Naive thymus-derived CD4-positive, alpha-beta T cell (primary cell): ENCODE measurements around the gene FOSL2. TPM values are rescaled to one million over a fixed set of nuclear protein-coding genes. Genes with fewer than 3 reads are reported as not detected.

ENCODE experiments used
- ATAC-seq: fragments of 150-1000 bp; cut with Tn5 transposase; 2 replicates; pipeline ENCODE4 v1.10.0; 2021; ENCODE audit warnings: mild to moderate bottlenecking, moderate library complexity
- CTCF ChIA-PET: fragments of 350-600 bp; sonication (Branson Sonifier 250); formaldehyde crosslinking; loops from one replicate; lab custom pipeline; 2021; ENCODE audit warnings: antibody characterized with exemption; lab: Charles Lee
- POLR2A ChIA-PET: fragments of 350-600 bp; sonication (Branson Sonifier 250); formaldehyde crosslinking; loops from one replicate; lab custom pipeline; 2021; ENCODE audit warnings: antibody characterized with exemption, inconsistent platforms; lab: Charles Lee
- DNase-seq, 9 donors: peaks; one replicate each; pipeline versions ENCODE4 v3.0.0 to v3.0.0-alpha.2; 2020 to 2022; ENCODE audit warnings: mixed read lengths in 1 of 9
- H3K27ac ChIP-seq: one replicate; pipeline ENCODE4 v1.7.0; 2013; ENCODE audit warnings: mild to moderate bottlenecking, low read depth, low read length, moderate library complexity
- H3K27me3 ChIP-seq, 2 donors: one replicate each; pipeline ENCODE4 v1.7.0; 2013; ENCODE audit warnings: low read length in 2 of 2, mild to moderate bottlenecking in 2 of 2, moderate library complexity in 2 of 2; ENCODE audit not compliant: control insufficient read depth in 2 of 2, insufficient read depth in 2 of 2
- H3K36me3 ChIP-seq, 3 experiments: 1 replicate in 2 of 3; 2 replicates in 1 of 3; pipeline ENCODE4 v1.7.0; 2013; ENCODE audit warnings: low read length in 3 of 3, mild to moderate bottlenecking in 3 of 3, moderate library complexity in 1 of 3; ENCODE audit not compliant: insufficient read depth in 3 of 3, control insufficient read depth in 2 of 3
- H3K4me1 ChIP-seq, 2 donors: one replicate each; pipeline ENCODE4 v1.7.0; 2013; ENCODE audit warnings: low read length in 2 of 2, mild to moderate bottlenecking in 2 of 2, moderate library complexity in 1 of 2; ENCODE audit not compliant: control insufficient read depth in 2 of 2, insufficient read depth in 2 of 2
- H3K4me3 ChIP-seq: 2 replicates; pipeline ENCODE4 v1.7.0; 2013; ENCODE audit warnings: mild to moderate bottlenecking, low read length
- H3K9me3 ChIP-seq, 3 experiments: 1 replicate in 2 of 3; 2 replicates in 1 of 3; pipeline ENCODE4 v1.7.0; 2013; ENCODE audit warnings: low read length in 3 of 3; ENCODE audit not compliant: control insufficient read depth in 2 of 3
- H3K27ac Mint-ChIP-seq, 9 donors: one replicate each; pipeline ENCODE4 v1.8.0; 2020 to 2022; ENCODE audit warnings: mixed read lengths in 9 of 9, mild to moderate bottlenecking in 8 of 9, moderate library complexity in 5 of 9, inconsistent platforms in 2 of 9
- H3K27me3 Mint-ChIP-seq, 5 donors: one replicate each; pipeline ENCODE4 v1.8.0; 2021 to 2022; ENCODE audit warnings: mixed read lengths in 5 of 5, mild to moderate bottlenecking in 1 of 5
- H3K36me3 Mint-ChIP-seq, 5 donors: one replicate each; pipeline ENCODE4 v1.8.0; 2020 to 2022; ENCODE audit warnings: mixed read lengths in 5 of 5, mild to moderate bottlenecking in 3 of 5, inconsistent platforms in 1 of 5
- H3K4me1 Mint-ChIP-seq, 7 donors: one replicate each; pipeline ENCODE4 v1.8.0; 2020 to 2022; ENCODE audit warnings: mixed read lengths in 7 of 7, mild to moderate bottlenecking in 3 of 7, inconsistent platforms in 1 of 7
- H3K4me3 Mint-ChIP-seq, 10 donors: one replicate each; pipeline ENCODE4 v1.8.0; 2020 to 2022; ENCODE audit warnings: mild to moderate bottlenecking in 10 of 10, mixed read lengths in 10 of 10, moderate library complexity in 6 of 10, inconsistent platforms in 2 of 10
- H3K9me3 Mint-ChIP-seq, 11 donors: one replicate each; pipeline ENCODE4 v1.8.0; 2020 to 2022; ENCODE audit warnings: mixed read lengths in 11 of 11, mild to moderate bottlenecking in 4 of 11, inconsistent platforms in 1 of 11, moderate library complexity in 1 of 11
- intact Hi-C, 2 donors: fragments of 100-400 bp; cut with micrococcal nuclease; formaldehyde crosslinking; loops; one replicate each; pipeline ENCODE4 v1.15.1; 2023
- polyA plus RNA-seq, 2 donors: library from polyadenylated mRNA; unstranded; fragments of 300-500 nt; fragmentation: Illumina TruSeq; gene quantifications; one replicate each; pipeline ENCODE4 v1.2.3, GENCODE V29; 2021
- total RNA-seq, 6 experiments: library from RNA in 5 of 6; stranded (reverse) in 5 of 6; gene quantifications; 1 replicate in 5 of 6; 2 replicates in 1 of 6; pipeline ENCODE4 v1.2.3 and lab custom pipeline; 2021 to 2026

The FOSL2 gene
- total and polyA plus RNA-seq, 7 experiments from 2014 or later, result 0.25 to 251 (median 1.3) TPM

DNA sequence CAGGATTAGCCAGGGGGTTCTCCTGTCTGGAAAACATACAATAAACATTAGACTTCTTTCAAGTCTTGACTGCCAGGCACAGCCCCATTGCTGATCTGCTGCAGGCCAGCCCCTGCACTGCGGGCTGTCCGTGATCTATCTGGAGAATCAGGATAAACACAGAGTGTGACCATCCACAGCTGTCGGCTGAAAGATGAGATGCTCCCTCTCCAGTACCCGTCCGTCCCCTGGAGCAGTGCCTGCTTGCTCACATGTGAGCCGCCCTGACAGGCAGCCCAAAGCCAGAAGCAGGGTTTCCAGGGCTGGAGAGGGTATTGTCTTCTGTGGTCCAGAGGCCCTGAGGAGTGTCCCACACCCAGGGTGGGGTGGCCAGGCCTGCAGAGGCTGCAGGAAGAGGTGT is 46.1 kb upstream of the FOSL2 start:
- no peaks in the 10 kb centered on the region for H3K36me3 ChIP-seq
- ATAC-seq (no peak), DNase-seq (no peak)
- Mint-ChIP-seq H3K9me3 (peaks cover 0 to 1% (median 0%) of the 10 kb centered on the region in 11 donors), H3K27me3 (no peaks in the 10 kb centered on the region), H3K4me1 (peaks cover 12 to 29% (median 22%) of the 10 kb centered on the region in 7 donors), H3K4me3 (peak overlapping the region in 1 of 10 donors; percentile 60), H3K27ac (peak overlapping the region in 1 of 9 donors; percentile 6), H3K36me3 (peaks cover 0 to 2% (median 0%) of the 10 kb centered on the region in 5 donors)
- no peak overlapping the region for H3K4me3 ChIP-seq
- POLR2A ChIA-PET, result no interaction called here
- no peak overlapping the region for H3K27ac ChIP-seq
- H3K27me3 ChIP-seq, result no peaks in the 10 kb centered on the region
- no peaks in the 10 kb centered on the region for H3K9me3 ChIP-seq
- CTCF ChIA-PET, result no interaction called here
- intact Hi-C loops, result no loop called here
- peaks cover 20 to 27% of the 10 kb centered on the region in 2 donors for H3K4me1 ChIP-seq

- Mint-ChIP-seq H3K27me3 (no peaks in the 10 kb centered on the region), H3K9me3 (peaks cover 0 to 1% (median 0%) of the 10 kb centered on the region in 11 donors), H3K4me1 (peaks cover 12 to 29% (median 22%) of the 10 kb centered on the region in 7 donors), H3K27ac (peak overlapping the region in 5 of 9 donors; percentile 18 to 80 (median 32)), H3K36me3 (peaks cover 0 to 2% (median 0%) of the 10 kb centered on the region in 5 donors), H3K4me3 (peak overlapping the region in 5 of 10 donors; percentile 29 to 60 (median 44))
- intact Hi-C loops, result no loop called here
- Histone ChIP-seq H3K27me3 (no peaks in the 10 kb centered on the region), H3K36me3 (no peaks in the 10 kb centered on the region), H3K9me3 (no peaks in the 10 kb centered on the region), H3K27ac (no peak overlapping the region), H3K4me1 (peaks cover 20 to 27% of the 10 kb centered on the region in 2 donors), H3K4me3 (no peak overlapping the region)
- CTCF ChIA-PET, result no interaction called here
- ATAC-seq (no peak), DNase-seq (no peak)
- POLR2A ChIA-PET, result no interaction called here
Observed at GRCh38 chr2:28347193-28347592, 45.5 kb upstream of the FOSL2 start.

DNA sequence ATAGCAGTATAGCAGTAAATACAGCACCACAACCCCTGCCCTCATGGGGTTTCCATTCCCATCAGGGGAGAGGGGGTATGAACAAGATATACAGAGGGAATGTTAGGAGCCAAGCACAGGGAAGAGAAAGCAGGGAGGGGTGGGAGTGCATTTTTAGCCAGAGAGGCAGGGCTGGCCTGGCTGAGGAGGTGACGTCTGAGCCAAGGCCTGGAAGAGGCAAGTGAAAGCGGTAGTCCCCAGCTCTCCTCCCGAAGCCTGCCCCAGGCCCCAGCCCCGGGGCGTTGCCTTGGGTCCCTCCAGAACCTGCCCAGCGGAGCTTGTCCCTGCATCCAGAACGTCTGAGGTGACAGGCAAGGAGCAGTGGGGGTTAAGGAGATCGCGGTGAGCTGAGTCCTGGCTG is 45.1 kb upstream of the FOSL2 start:
- ATAC-seq (no peak), DNase-seq (no peak)
- peak overlapping the region in 5 of 10 donors; percentile 29 to 60 (median 44) for H3K4me3 Mint-ChIP-seq
- H3K4me1 ChIP-seq, result peaks cover 20 to 27% of the 10 kb centered on the region in 2 donors
- H3K9me3 ChIP-seq, result no peaks in the 10 kb centered on the region
- ChIA-PET POLR2A (no interaction called here), CTCF (no interaction called here)
- intact Hi-C loops, result no loop called here
- H3K27ac ChIP-seq, result no peak overlapping the region
- H3K36me3 ChIP-seq, result no peaks in the 10 kb centered on the region
- peaks cover 0 to 1% (median 0%) of the 10 kb centered on the region in 11 donors for H3K9me3 Mint-ChIP-seq
- peaks cover 12 to 29% (median 22%) of the 10 kb centered on the region in 7 donors for H3K4me1 Mint-ChIP-seq
- H3K36me3 Mint-ChIP-seq, result peaks cover 0 to 2% (median 0%) of the 10 kb centered on the region in 5 donors
- H3K27me3 ChIP-seq, result no peaks in the 10 kb centered on the region
- no peaks in the 10 kb centered on the region for H3K27me3 Mint-ChIP-seq
- peak overlapping the region in 6 of 9 donors; percentile 18 to 80 (median 35) for H3K27ac Mint-ChIP-seq
- H3K4me3 ChIP-seq, result peak overlapping the region; percentile 44

- Mint-ChIP-seq H3K27me3 (no peaks in the 10 kb centered on the region), H3K4me1 (peaks cover 12 to 29% (median 22%) of the 10 kb centered on the region in 7 donors), H3K27ac (peak overlapping the region in 6 of 9 donors; percentile 7 to 68 (median 32)), H3K36me3 (peaks cover 0 to 2% (median 0%) of the 10 kb centered on the region in 5 donors), H3K9me3 (peaks cover 0 to 1% (median 0%) of the 10 kb centered on the region in 11 donors), H3K4me3 (peak overlapping the region in 8 of 10 donors; percentile 9 to 60 (median 44))
- H3K9me3 ChIP-seq, result no peaks in the 10 kb centered on the region
- H3K36me3 ChIP-seq, result no peaks in the 10 kb centered on the region
- H3K4me1 ChIP-seq, result peaks cover 20 to 27% of the 10 kb centered on the region in 2 donors
- POLR2A ChIA-PET, result no interaction called here
- peak overlapping the region; percentile 44 for H3K4me3 ChIP-seq
- ATAC-seq, result peak; percentile 89
- no peaks in the 10 kb centered on the region for H3K27me3 ChIP-seq
- CTCF ChIA-PET, result no interaction called here
- DNase-seq, result peak in 8 of 9 donors; percentile 20 to 55 (median 42)
- intact Hi-C loops, result no loop called here
- H3K27ac ChIP-seq, result no peak overlapping the region
Observed at GRCh38 chr2:28348149-28348567, 44.5 kb upstream of the FOSL2 start.

GRCh38 chr2:28348921-28349320 is 43.7 kb upstream of the FOSL2 start:
- peaks cover 0 to 2% (median 0%) of the 10 kb centered on the region in 5 donors for H3K36me3 Mint-ChIP-seq
- peak overlapping the region in 3 of 9 donors; percentile 7 to 78 (median 36) for H3K27ac Mint-ChIP-seq
- peaks cover 0 to 1% (median 0%) of the 10 kb centered on the region in 11 donors for H3K9me3 Mint-ChIP-seq
- ChIA-PET POLR2A (no interaction called here), CTCF (no interaction called here)
- no peak overlapping the region for H3K4me3 ChIP-seq
- H3K4me1 Mint-ChIP-seq, result peaks cover 10 to 29% (median 22%) of the 10 kb centered on the region in 7 donors
- no peak overlapping the region for H3K27ac ChIP-seq
- H3K27me3 ChIP-seq, result no peaks in the 10 kb centered on the region
- H3K4me1 ChIP-seq, result peaks cover 20 to 27% of the 10 kb centered on the region in 2 donors
- intact Hi-C loops, result no loop called here
- no peaks in the 10 kb centered on the region for H3K9me3 ChIP-seq
- peak overlapping the region in 3 of 10 donors; percentile 33 to 44 (median 35) for H3K4me3 Mint-ChIP-seq
- DNase-seq (no peak), ATAC-seq (no peak)
- no peaks in the 10 kb centered on the region for H3K36me3 ChIP-seq
- H3K27me3 Mint-ChIP-seq, result no peaks in the 10 kb centered on the region

DNA sequence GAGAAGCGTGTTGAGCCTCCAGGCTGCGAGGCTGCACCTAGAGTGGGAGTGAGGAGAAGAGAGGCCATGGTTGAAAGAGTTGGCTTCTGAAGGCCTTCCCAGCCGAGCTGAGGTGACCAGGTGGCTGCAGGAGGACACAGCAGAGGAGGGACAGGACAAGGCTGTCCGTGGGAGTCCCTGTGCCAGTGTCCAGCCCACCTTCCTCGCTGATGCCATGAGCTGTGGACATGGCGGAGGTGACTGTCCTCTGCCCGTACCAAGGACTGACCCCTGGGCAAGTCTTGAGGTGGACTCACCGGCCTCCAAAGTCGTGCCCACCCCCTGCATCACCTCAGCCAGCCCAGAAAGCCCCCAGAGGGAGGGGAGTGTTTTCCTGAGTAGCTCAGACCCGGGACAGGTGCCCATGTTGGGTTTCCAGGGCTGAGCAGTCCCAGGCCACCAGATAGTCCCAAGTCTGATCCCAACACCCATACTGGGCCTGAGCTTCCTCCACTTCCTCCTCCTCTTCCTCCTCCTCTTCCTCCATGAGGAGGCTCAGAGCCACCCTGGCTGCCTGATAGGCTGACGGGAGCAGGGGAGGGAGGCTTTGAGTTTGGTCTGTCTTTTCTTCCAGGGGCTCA is 43.0 kb upstream of the FOSL2 start:
- Mint-ChIP-seq H3K27ac (peak overlapping the region in 2 of 9 donors; percentile 0 to 78), H3K4me1 (peaks cover 10 to 29% (median 22%) of the 10 kb centered on the region in 7 donors), H3K9me3 (peaks cover 0 to 1% (median 0%) of the 10 kb centered on the region in 11 donors), H3K27me3 (no peaks in the 10 kb centered on the region), H3K4me3 (no peak overlapping the region), H3K36me3 (peaks cover 0 to 2% (median 0%) of the 10 kb centered on the region in 5 donors)
- intact Hi-C loops, result no loop called here
- ATAC-seq, result no peak
- H3K4me3 ChIP-seq, result no peak overlapping the region
- H3K36me3 ChIP-seq, result no peaks in the 10 kb centered on the region
- ChIA-PET POLR2A (no interaction called here), CTCF (no interaction called here)
- peaks cover 20 to 27% of the 10 kb centered on the region in 2 donors for H3K4me1 ChIP-seq
- H3K9me3 ChIP-seq, result no peaks in the 10 kb centered on the region
- H3K27ac ChIP-seq, result no peak overlapping the region
- DNase-seq, result no peak
- no peaks in the 10 kb centered on the region for H3K27me3 ChIP-seq
